ENCODE data around the gene HMCN1.

GRCh38 chr1:186195377-186195931 lies 461.3 kb downstream of the HMCN1 start:
- TF ChIP-seq CTCF (IDR thresholded peaks at IDR 0.05; ENCODE audit: low read length) = no peak
- no peak for TF ChIP-seq EZH2 (IDR thresholded peaks at IDR 0.05; ENCODE audit: borderline replicate concordance, low read length)
